Measurements from ENCODE around the gene DTWD2. TPM values are rescaled to one million over a fixed set of nuclear protein-coding genes. Genes with fewer than 3 reads are reported as not detected.

The DTWD2 gene
- total RNA-seq, 4 donors from 2014 or later = 7.9 to 14.2 (median 12.6) TPM

- Histone ChIP-seq H3K36me3 (peaks cover 0 to 15% of the 10 kb centered on the region in 2 donors), H3K27me3 (no peaks in the 10 kb centered on the region), H3K9me3 (no peaks in the 10 kb centered on the region), H3K27ac (no peak overlapping the region), H3K4me3 (no peak overlapping the region), H3K4me1 (no peaks in the 10 kb centered on the region)
- ATAC-seq = no peak
- TF ChIP-seq POLR2AphosphoS5 (IDR thresholded peaks at IDR 0.05) = no peak
- TF ChIP-seq EP300 (IDR thresholded peaks at IDR 0.05) = no peak
- TF ChIP-seq CTCF (IDR thresholded peaks at IDR 0.05) = no peak
- TF ChIP-seq POLR2A (IDR thresholded peaks at IDR 0.05) = no peak
- WGBS, 2 donors (ENCODE audit: low coverage in 1 of 2) = 90 to 97% methylated on average over 2 of the region's 2 CpGs
Measured at GRCh38 chr5:118946138-118946800, 42.1 kb downstream of the DTWD2 start.

- Histone ChIP-seq H3K27me3 (no peaks in the 10 kb centered on the region), H3K36me3 (peaks cover 0 to 17% of the 10 kb centered on the region in 2 donors), H3K4me1 (no peaks in the 10 kb centered on the region), H3K27ac (no peak overlapping the region), H3K9me3 (no peaks in the 10 kb centered on the region), H3K4me3 (no peak overlapping the region)
- TF ChIP-seq CTCF (IDR thresholded peaks at IDR 0.05) (no peak), EP300 (IDR thresholded peaks at IDR 0.05) (no peak), POLR2A (IDR thresholded peaks at IDR 0.05) (no peak), POLR2AphosphoS5 (IDR thresholded peaks at IDR 0.05) (no peak)
- WGBS, 2 donors (ENCODE audit: low coverage in 1 of 2) = 58 to 70% methylated on average over 2 to 3 of the region's 3 CpGs
- ATAC-seq = no peak
Measured at GRCh38 chr5:118937393-118938061, 50.8 kb downstream of the DTWD2 start.

GRCh38 chr5:118933703-118934102 lies 54.6 kb downstream of the DTWD2 start:
- ATAC-seq = no peak
- H3K4me3 ChIP-seq = no peak overlapping the region
- WGBS, 2 donors (ENCODE audit: low coverage in 1 of 2) = 100% methylated on average over 1 of the region's 1 CpG
- no peaks in the 10 kb centered on the region for H3K27me3 ChIP-seq
- H3K4me1 ChIP-seq = no peaks in the 10 kb centered on the region
- H3K9me3 ChIP-seq = no peaks in the 10 kb centered on the region
- TF ChIP-seq POLR2AphosphoS5 (IDR thresholded peaks at IDR 0.05) = no peak
- TF ChIP-seq POLR2A (IDR thresholded peaks at IDR 0.05) = no peak
- TF ChIP-seq CTCF (IDR thresholded peaks at IDR 0.05) = no peak
- no peak for TF ChIP-seq EP300 (IDR thresholded peaks at IDR 0.05)
- no peak overlapping the region for H3K27ac ChIP-seq
- H3K36me3 ChIP-seq = peaks cover 0 to 11% of the 10 kb centered on the region in 2 donors

GRCh38 chr5:118931564-118931963 lies 56.8 kb downstream of the DTWD2 start:
- H3K36me3 ChIP-seq = peaks cover 0 to 11% of the 10 kb centered on the region in 2 donors
- no peak for TF ChIP-seq CTCF (IDR thresholded peaks at IDR 0.05)
- TF ChIP-seq POLR2A (IDR thresholded peaks at IDR 0.05) = no peak
- no peak for TF ChIP-seq POLR2AphosphoS5 (IDR thresholded peaks at IDR 0.05)
- no peak for TF ChIP-seq EP300 (IDR thresholded peaks at IDR 0.05)
- ATAC-seq = no peak
- H3K4me3 ChIP-seq = no peak overlapping the region
- 47 to 82% methylated on average over 1 of the region's 1 CpG for WGBS, 2 donors (ENCODE audit: low coverage in 1 of 2)
- no peaks in the 10 kb centered on the region for H3K9me3 ChIP-seq
- no peak overlapping the region for H3K27ac ChIP-seq
- no peaks in the 10 kb centered on the region for H3K27me3 ChIP-seq
- no peaks in the 10 kb centered on the region for H3K4me1 ChIP-seq

GRCh38 chr5:118924006-118924389 lies 64.3 kb downstream of the DTWD2 start:
- Histone ChIP-seq H3K36me3 (peaks cover 0 to 15% of the 10 kb centered on the region in 2 donors), H3K4me1 (peaks cover 0 to 27% (median 0%) of the 10 kb centered on the region in 3 donors), H3K4me3 (no peak overlapping the region), H3K9me3 (no peaks in the 10 kb centered on the region), H3K27me3 (no peaks in the 10 kb centered on the region), H3K27ac (no peak overlapping the region)
- no peak for TF ChIP-seq CTCF (IDR thresholded peaks at IDR 0.05)
- no peak for ATAC-seq
- 33% methylated on average over 1 of the region's 1 CpG; no CpG with 5 or more reads in 1 of the 2 donors for WGBS, 2 donors (ENCODE audit: low coverage in 1 of 2)

All from gastroesophageal sphincter (tissue), 4 donors.